Vagina (tissue), 2 donors: ENCODE results near the gene ERMP1.

Source experiments
- POLR2A ChIP-seq, 2 donors: fragments of 450-650 bp; IDR thresholded peaks; one replicate each; pipeline ENCODE4 v1.6.1; 2017; ENCODE audit warnings: antibody characterized with exemption in 2 of 2, mild to moderate bottlenecking in 2 of 2, moderate library complexity in 2 of 2
- TF ChIP-seq, protein P1 (sequence below), 3 experiments: fragments of 450-650 bp in 2 of 3; fragments of 200-600 bp in 1 of 3; sonication (generic) in 1 of 3; IDR thresholded peaks; one replicate each; pipeline ENCODE4 v1.5.1; 2017 to 2019; ENCODE audit warnings: antibody characterized with exemption in 3 of 3, mild to moderate bottlenecking in 2 of 3, moderate library complexity in 2 of 3

DNA sequence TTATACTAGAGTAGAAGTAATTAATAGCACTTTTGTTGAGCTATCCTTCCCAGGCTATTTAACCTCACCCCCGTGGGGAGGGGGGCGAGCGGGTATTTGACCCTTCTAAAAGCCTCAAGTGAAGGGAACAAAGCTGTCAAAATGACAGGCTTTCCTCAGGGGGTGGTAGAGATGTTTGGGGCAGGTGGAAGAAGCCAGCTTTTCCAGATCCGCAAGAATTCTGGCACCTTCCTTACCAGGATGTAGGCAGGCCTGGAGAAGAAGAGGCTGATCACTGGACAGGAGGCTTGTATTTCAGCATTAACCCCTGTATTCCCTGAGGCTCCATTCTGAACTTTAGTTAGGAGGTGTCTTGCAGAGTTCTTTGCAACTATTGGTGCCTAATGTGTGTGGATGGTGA, 31.5 kb upstream of the ERMP1 start:
- TF ChIP-seq, protein P1, sequence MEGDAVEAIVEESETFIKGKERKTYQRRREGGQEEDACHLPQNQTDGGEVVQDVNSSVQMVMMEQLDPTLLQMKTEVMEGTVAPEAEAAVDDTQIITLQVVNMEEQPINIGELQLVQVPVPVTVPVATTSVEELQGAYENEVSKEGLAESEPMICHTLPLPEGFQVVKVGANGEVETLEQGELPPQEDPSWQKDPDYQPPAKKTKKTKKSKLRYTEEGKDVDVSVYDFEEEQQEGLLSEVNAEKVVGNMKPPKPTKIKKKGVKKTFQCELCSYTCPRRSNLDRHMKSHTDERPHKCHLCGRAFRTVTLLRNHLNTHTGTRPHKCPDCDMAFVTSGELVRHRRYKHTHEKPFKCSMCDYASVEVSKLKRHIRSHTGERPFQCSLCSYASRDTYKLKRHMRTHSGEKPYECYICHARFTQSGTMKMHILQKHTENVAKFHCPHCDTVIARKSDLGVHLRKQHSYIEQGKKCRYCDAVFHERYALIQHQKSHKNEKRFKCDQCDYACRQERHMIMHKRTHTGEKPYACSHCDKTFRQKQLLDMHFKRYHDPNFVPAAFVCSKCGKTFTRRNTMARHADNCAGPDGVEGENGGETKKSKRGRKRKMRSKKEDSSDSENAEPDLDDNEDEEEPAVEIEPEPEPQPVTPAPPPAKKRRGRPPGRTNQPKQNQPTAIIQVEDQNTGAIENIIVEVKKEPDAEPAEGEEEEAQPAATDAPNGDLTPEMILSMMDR (IDR thresholded peaks at IDR 0.05), result no peak
- TF ChIP-seq POLR2A (IDR thresholded peaks at IDR 0.05), result no peak
